Activated CD8-positive, alpha-beta T cell treated with anti-CD3 and anti-CD28 coated beads, Interleukin-2, amount 10 ng/mL, durations not matched to agents 7 days and 5 days (primary cell): ENCODE results near the gene TMEM108. TPM values are rescaled to one million over a fixed set of nuclear protein-coding genes. Genes with fewer than 3 reads are reported as not detected.

ENCODE experiments used
- ATAC-seq: fragments of 150-1000 bp; cut with Tn5 transposase; one replicate; pipeline ENCODE4 v1.10.0; 2021; ENCODE audit warnings: moderate library complexity
- CTCF ChIA-PET: fragments of 350-600 bp; sonication (Branson Sonifier 250); formaldehyde crosslinking; loops from one replicate; lab custom pipeline; 2021; ENCODE audit warnings: antibody characterized with exemption; lab: Charles Lee
- POLR2A ChIA-PET: fragments of 350-600 bp; sonication (Branson Sonifier 250); formaldehyde crosslinking; loops from one replicate; lab custom pipeline; 2021; ENCODE audit warnings: antibody characterized with exemption; lab: Charles Lee
- DNase-seq: peaks from one replicate; pipeline ENCODE4 v3.0.0-alpha.2; 2020
- H3K27ac Mint-ChIP-seq: one replicate; pipeline ENCODE4 v1.8.0; 2021; ENCODE audit warnings: mild to moderate bottlenecking, mixed read lengths
- H3K27me3 Mint-ChIP-seq: one replicate; pipeline ENCODE4 v1.8.0; 2021; ENCODE audit warnings: low read depth, mixed read lengths
- H3K36me3 Mint-ChIP-seq: one replicate; pipeline ENCODE4 v1.8.0; 2021; ENCODE audit warnings: low read depth, mixed read lengths
- H3K4me1 Mint-ChIP-seq: one replicate; pipeline ENCODE4 v1.8.0; 2021; ENCODE audit warnings: low read depth, mixed read lengths
- H3K4me3 Mint-ChIP-seq: one replicate; pipeline ENCODE4 v1.8.0; 2021; ENCODE audit warnings: mild to moderate bottlenecking, mixed read lengths
- H3K9me3 Mint-ChIP-seq: one replicate; pipeline ENCODE4 v1.8.0; 2022; ENCODE audit warnings: mixed read lengths; ENCODE audit not compliant: insufficient read depth
- total RNA-seq, 2 experiments: library from RNA; stranded (reverse); gene quantifications; one replicate each; pipeline ENCODE4 v1.2.3, GENCODE V29; 2021

The TMEM108 gene
- total RNA-seq, 2 experiments from 2014 or later, result not detected

DNA sequence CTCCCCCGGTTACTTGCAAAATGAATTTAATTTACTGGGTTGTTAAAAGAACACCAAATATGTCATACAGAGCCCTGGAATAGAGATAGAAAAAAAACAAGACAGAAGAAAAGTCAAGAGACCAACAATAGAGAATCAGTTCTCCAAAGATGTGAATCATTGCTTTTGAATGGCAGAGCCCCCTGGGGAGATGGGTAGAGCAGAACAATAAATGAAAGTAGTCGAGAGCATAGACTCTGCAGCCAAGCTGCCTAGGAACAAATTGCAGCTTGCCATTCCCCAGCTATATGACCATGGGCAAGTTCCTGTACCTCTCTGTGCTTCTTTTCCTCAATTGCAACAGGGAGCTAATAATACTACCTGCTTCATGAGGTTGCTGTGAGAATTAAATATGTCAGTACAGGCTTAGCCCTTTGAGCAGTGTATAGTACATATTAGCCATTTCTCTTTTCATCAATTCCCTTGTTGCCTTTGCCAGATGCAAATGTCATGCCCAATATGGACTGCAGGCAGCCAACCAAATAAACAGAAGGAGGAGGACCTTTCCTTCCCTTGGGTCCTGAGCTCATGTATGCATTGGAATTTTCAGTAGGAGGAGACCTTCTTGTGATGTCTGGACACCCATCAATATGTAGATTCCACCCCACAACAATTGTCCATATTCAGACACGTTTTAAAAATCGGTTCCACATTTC lies 336.7 kb downstream of the TMEM108 start:
- CTCF ChIA-PET, result interaction anchor here (0.8 kb wide), 1 partner anchor 13 kb away, joined by 3 read pairs; no protein-coding TSS in a partner anchor
- Mint-ChIP-seq H3K4me3 (no peak overlapping the region), H3K4me1 (no peaks in the 10 kb centered on the region), H3K27me3 (no peaks in the 10 kb centered on the region), H3K36me3 (no peaks in the 10 kb centered on the region), H3K27ac (no peak overlapping the region), H3K9me3 (no peaks in the 10 kb centered on the region)
- POLR2A ChIA-PET, result no interaction called here
- ATAC-seq (no peak), DNase-seq (no peak)

DNA sequence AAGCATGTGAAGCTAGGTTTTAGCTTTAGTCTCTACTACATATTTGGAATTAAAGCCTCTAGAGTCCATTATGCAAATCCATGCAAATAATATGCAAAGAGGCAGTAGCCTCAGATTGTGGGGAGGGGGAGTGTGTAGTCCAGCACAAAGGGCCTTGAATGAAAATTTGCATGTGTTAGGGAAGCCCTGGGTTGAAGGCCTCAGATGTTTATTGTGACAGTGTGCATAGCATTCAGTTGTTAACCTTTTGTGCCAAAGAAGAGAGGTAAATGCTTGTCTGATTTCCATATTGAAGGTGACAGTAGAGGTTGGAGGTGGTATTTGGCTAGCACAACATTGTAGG lies 337.2 kb downstream of the TMEM108 start:
- H3K9me3 Mint-ChIP-seq, result no peaks in the 10 kb centered on the region
- no peaks in the 10 kb centered on the region for H3K4me1 Mint-ChIP-seq

DNA sequence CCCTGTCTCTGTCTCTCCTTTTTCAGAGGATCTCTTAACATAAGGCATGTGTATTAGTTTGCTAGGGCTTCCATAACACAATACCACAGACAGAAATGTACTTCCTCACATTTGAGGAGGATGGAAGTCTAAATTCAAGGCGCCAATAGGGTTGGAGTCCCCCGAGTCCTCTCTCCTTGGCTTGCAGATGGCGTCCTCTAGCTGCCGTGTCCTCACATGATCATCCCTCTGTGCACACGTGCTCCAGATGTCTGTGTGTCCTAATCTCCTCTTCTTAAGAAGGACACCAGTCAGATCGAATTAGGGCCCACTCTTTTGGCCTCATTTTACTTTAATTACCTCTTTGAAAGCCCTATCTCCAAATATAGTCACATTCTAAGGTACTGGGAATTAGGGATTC lies 338.6 kb downstream of the TMEM108 start:
- ATAC-seq, result no peak
- POLR2A ChIA-PET, result no interaction called here
- no peak for DNase-seq
- Mint-ChIP-seq H3K4me1 (no peaks in the 10 kb centered on the region), H3K9me3 (no peaks in the 10 kb centered on the region), H3K4me3 (no peak overlapping the region), H3K27me3 (no peaks in the 10 kb centered on the region), H3K36me3 (no peaks in the 10 kb centered on the region), H3K27ac (no peak overlapping the region)
- CTCF ChIA-PET, result interaction anchor here (1.1 kb wide), 1 partner anchor 11 kb away, joined by 3 read pairs; no protein-coding TSS in a partner anchor

More for the DNA sequence above, 337.2 kb downstream of the TMEM108 start:
- Mint-ChIP-seq H3K27me3 (no peaks in the 10 kb centered on the region), H3K4me3 (no peak overlapping the region), H3K27ac (no peak overlapping the region), H3K36me3 (no peaks in the 10 kb centered on the region)
- DNase-seq (no peak), ATAC-seq (no peak)
- CTCF ChIA-PET, result interaction anchor here (0.8 kb wide), 1 partner anchor 12 kb away, joined by 3 read pairs; no protein-coding TSS in a partner anchor
- POLR2A ChIA-PET, result no interaction called here

DNA sequence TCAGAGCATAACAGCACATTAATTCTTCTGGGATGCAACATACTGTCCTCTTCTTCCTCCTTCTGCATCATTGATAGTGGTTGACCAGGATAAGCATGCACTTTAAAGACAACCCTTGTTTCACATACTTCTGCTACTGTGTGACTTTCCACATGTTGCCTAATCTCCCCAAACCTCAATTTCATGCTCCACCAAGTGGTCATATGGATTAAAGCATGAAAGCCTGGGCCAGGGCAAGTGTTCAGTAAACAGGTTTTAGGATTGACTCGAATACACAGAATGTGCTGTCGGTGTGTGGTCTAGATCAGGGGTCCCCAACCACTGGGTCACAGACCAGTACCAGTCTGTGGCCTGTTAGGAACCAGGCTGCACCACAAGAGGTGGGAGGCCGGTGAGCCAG lies 339.2 kb downstream of the TMEM108 start:
- DNase-seq, result no peak
- no peaks in the 10 kb centered on the region for H3K9me3 Mint-ChIP-seq

DNA sequence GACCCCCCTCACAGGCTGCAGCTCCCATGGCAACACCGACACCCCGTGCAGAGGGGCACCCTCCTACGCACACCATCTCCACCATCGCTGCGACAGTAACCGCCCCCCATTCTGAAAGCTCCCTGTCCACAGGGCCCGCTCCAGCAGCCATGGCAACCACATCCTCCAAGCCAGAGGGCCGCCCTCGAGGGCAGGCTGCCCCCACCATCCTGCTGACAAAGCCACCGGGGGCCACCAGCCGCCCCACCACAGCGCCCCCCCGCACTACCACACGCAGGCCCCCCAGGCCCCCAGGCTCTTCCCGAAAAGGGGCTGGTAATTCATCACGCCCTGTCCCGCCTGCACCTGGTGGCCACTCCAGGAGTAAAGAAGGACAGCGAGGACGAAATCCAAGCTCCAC lies 341.7 kb downstream of the TMEM108 start:
- POLR2A ChIA-PET, result no interaction called here
- Mint-ChIP-seq H3K27ac (no peak overlapping the region), H3K4me1 (no peaks in the 10 kb centered on the region), H3K36me3 (no peaks in the 10 kb centered on the region), H3K9me3 (no peaks in the 10 kb centered on the region), H3K4me3 (no peak overlapping the region), H3K27me3 (no peaks in the 10 kb centered on the region)
- ATAC-seq (no peak), DNase-seq (no peak)
- CTCF ChIA-PET, result no interaction called here

More for the DNA sequence above, 339.2 kb downstream of the TMEM108 start:
- CTCF ChIA-PET, result interaction anchor here (1.1 kb wide), 1 partner anchor 11 kb away, joined by 3 read pairs; no protein-coding TSS in a partner anchor
- H3K4me3 Mint-ChIP-seq, result no peak overlapping the region
- no peaks in the 10 kb centered on the region for H3K27me3 Mint-ChIP-seq
- no peak for ATAC-seq
- no peak overlapping the region for H3K27ac Mint-ChIP-seq
- H3K4me1 Mint-ChIP-seq, result no peaks in the 10 kb centered on the region
- H3K36me3 Mint-ChIP-seq, result no peaks in the 10 kb centered on the region
- POLR2A ChIA-PET, result no interaction called here

DNA sequence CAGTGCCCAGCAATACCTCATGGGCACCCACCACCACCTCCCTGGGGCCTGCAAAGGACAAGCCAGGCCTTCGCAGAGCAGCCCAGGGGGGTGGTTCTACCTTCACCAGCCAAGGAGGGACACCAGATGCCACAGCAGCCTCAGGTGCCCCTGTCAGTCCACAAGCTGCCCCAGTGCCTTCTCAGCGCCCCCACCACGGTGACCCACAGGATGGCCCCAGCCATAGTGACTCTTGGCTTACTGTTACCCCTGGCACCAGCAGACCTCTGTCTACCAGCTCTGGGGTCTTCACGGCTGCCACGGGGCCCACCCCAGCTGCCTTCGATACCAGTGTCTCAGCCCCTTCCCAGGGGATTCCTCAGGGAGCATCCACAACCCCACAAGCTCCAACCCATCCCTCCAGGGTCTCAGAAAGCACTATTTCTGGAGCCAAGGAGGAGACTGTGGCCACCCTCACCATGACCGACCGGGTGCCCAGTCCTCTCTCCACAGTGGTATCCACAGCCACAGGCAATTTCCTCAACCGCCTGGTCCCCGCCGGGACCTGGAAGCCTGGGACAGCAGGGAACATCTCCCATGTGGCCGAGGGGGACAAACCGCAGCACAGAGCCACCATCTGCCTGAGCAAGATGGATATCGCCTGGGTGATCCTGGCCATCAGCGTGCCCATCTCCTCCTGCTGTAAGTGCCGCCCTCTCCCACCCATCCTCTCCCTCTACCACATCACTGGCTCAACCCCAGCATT lies 342.5 kb downstream of the TMEM108 start:
- Mint-ChIP-seq H3K4me3 (no peak overlapping the region), H3K36me3 (no peaks in the 10 kb centered on the region), H3K27me3 (no peaks in the 10 kb centered on the region), H3K9me3 (no peaks in the 10 kb centered on the region), H3K4me1 (no peaks in the 10 kb centered on the region), H3K27ac (no peak overlapping the region)
- POLR2A ChIA-PET, result no interaction called here
- ATAC-seq (no peak), DNase-seq (no peak)
- CTCF ChIA-PET, result no interaction called here

DNA sequence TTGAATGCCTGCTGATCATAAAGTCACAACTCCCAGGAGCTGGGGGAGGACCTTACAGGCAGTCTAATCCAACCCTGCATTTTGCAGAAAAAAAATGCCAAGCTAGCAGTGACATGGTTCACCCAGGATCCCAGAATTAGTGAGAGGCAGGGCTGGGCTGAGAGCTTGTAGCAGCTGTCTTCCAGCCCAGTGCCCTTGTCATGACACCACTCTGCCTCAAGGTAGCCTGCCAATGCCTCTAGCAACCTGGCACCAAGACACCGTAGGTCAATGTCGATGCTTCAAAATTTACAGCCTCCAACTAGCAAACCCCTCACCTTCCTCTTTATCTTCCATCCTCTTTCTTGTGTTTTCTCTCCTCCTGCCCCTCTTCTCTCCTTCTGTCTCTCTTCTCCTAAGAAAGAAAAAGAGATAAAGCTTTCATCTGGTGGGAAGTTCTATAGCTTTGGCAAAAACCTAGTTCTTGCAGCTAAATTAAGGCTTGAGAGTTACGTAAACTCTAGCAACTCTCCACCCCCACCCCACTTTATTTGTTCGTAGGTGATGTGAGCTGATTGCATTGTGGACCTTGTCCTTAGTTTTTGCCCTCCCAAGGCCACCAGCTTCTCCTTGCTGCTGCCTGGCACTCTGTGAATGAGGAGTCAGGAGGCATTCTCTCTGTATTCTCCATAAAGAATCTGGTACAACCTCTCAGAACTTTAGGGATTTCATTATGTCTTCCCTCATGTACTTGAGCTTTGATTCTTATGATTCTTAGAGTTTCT lies 343.3 kb downstream of the TMEM108 start:
- H3K27me3 Mint-ChIP-seq, result no peaks in the 10 kb centered on the region
- no peak overlapping the region for H3K4me3 Mint-ChIP-seq
- H3K36me3 Mint-ChIP-seq, result no peaks in the 10 kb centered on the region
- no peak overlapping the region for H3K27ac Mint-ChIP-seq
- CTCF ChIA-PET, result interaction anchor here (0.5 to 1.6 kb wide), 6 partner anchors 10 to 913 kb away, joined by 3 to 4 read pairs (median 3); no protein-coding TSS in a partner anchor
- DNase-seq, result no peak
- POLR2A ChIA-PET, result no interaction called here
- H3K4me1 Mint-ChIP-seq, result no peaks in the 10 kb centered on the region
- ATAC-seq, result no peak
- H3K9me3 Mint-ChIP-seq, result no peaks in the 10 kb centered on the region

DNA sequence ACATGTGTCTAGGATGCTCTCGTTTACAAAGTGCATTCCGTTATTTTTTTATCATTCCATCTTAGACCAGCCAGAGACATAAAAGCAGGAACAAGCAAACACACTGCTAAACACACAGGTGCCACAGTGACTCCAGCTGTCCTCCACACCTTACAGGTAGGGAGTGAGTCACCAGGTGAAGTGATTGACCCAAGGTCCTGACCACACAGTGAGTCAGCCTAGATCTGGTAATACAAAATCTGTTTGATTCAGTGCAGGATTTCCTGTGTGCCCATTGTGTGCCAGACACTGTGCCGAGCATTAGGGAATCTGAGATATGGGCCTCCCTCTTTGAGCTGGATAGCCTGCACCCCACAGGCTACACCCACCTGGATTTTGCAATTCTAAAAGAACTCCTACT lies 345.0 kb downstream of the TMEM108 start:
- DNase-seq (no peak), ATAC-seq (no peak)
- POLR2A ChIA-PET, result no interaction called here
- Mint-ChIP-seq H3K27ac (no peak overlapping the region), H3K27me3 (no peaks in the 10 kb centered on the region), H3K36me3 (no peaks in the 10 kb centered on the region), H3K4me1 (no peaks in the 10 kb centered on the region), H3K4me3 (no peak overlapping the region), H3K9me3 (no peaks in the 10 kb centered on the region)
- CTCF ChIA-PET, result interaction anchor here (1.3 to 2.8 kb wide), 4 partner anchors 70 to 657 kb away, joined by 3 to 9 read pairs (median 6); no protein-coding TSS in a partner anchor

DNA sequence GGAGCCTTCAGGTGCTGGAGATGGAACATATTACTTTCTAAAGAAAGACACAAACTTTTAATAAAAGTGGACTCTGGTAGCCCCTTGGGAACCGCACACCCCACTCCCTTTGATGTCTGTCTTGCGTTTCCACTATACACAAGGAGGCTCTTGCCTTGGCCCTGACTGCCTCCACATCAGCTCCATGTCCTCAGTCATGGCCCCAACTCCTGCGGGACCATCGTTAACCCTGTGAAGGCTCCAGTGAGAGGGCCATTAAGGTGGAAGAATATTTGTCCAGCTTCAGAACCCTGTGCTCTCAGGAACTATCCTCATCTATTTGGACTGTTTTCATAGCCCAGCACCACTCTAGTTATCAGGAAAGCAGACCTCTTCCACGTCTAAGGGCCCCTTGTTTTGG lies 345.6 kb downstream of the TMEM108 start:
- H3K4me3 Mint-ChIP-seq, result no peak overlapping the region
- H3K27ac Mint-ChIP-seq, result no peak overlapping the region
- no peaks in the 10 kb centered on the region for H3K27me3 Mint-ChIP-seq
- H3K4me1 Mint-ChIP-seq, result no peaks in the 10 kb centered on the region
- DNase-seq (no peak), ATAC-seq (no peak)
- ChIA-PET CTCF (interaction anchor here (1.0 to 2.8 kb wide), 4 partner anchors 342 to 657 kb away, joined by 3 to 9 read pairs (median 6); no protein-coding TSS in a partner anchor), POLR2A (no interaction called here)
- no peaks in the 10 kb centered on the region for H3K9me3 Mint-ChIP-seq
- H3K36me3 Mint-ChIP-seq, result no peaks in the 10 kb centered on the region

DNA sequence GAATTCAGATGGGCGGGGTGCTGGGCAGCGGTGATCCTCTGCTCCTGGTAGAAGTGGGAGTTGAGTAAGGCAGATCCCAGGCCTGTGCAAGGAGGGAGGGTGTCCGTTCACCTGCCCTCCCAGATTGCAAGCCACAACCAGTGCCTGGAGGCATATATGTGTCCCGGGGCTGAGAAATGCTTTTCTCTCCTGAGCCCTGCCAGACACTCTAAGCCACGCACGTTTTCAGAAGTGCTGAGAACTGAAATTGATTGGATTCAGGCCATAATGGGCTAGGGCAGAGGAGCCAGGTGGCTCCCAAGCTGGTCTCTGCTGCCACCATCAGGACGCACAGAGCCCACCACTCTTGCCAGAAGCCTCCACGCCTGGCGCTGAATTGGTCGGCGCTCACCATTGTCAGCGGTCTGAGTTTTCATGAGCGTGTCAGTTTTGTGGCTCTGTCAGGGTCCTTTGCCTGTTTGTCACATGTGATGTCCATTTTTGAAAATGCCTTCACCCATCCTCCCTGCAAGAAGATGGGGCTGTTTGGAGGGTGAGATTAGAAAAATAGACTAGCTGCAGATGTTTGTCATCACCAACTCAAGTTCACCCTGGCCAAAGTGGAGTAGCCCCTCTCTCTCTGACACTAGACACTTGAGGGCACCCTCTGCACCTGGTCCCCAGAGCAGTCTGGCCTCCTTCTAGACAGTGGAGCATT lies 346.3 kb downstream of the TMEM108 start:
- CTCF ChIA-PET, result interaction anchor here (0.7 to 2.8 kb wide), 5 partner anchors 27 to 658 kb away, joined by 3 to 9 read pairs (median 3); no protein-coding TSS in a partner anchor
- H3K9me3 Mint-ChIP-seq, result no peaks in the 10 kb centered on the region
- peak; percentile 46 for DNase-seq

DNA sequence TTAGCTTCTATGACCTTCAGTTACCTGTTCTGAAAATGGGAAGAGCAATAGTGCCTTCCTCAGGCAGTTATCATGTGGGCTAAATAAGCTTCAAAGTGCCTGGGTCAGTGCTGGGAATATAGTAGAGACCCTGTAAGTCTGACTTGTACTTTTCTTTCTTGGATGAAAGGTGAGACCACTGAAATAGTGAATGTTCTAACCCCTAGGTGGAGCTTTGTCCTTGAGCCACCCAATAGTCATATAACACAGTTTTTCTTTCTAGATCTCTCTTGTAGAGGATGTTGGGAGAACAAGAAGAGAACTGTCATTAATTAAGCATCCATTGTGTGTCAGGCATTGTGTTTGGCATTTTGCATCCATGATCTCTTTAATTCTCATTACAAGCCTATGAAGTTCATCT lies 348.7 kb downstream of the TMEM108 start:
- ChIA-PET CTCF (interaction anchor here (1.2 to 1.3 kb wide), 2 partner anchors 16 to 656 kb away, joined by 3 to 5 read pairs; no protein-coding TSS in a partner anchor), POLR2A (no interaction called here)
- ATAC-seq, result no peak
- Mint-ChIP-seq H3K36me3 (no peaks in the 10 kb centered on the region), H3K9me3 (no peaks in the 10 kb centered on the region), H3K27me3 (no peaks in the 10 kb centered on the region), H3K27ac (no peak overlapping the region), H3K4me1 (no peaks in the 10 kb centered on the region), H3K4me3 (no peak overlapping the region)
- no peak for DNase-seq

More for the DNA sequence above, 346.3 kb downstream of the TMEM108 start:
- Mint-ChIP-seq H3K4me3 (no peak overlapping the region), H3K27me3 (no peaks in the 10 kb centered on the region), H3K4me1 (no peaks in the 10 kb centered on the region), H3K36me3 (no peaks in the 10 kb centered on the region), H3K27ac (no peak overlapping the region)
- POLR2A ChIA-PET, result no interaction called here
- ATAC-seq, result peak; percentile 77
